GM23338 (cell line): ENCODE measurements around the gene MED27. TPM values are rescaled to one million over a fixed set of nuclear protein-coding genes. Genes with fewer than 3 reads are reported as not detected.

Experiments
- ATAC-seq: fragments of 200-7000 bp; cut with Tn5 transposase; 3 replicates; pipeline ENCODE4 v1.9.1; 2020
- DNase-seq: peaks from one replicate; pipeline ENCODE4 v3.0.0-alpha.2; 2015; ENCODE audit warnings: low spot score
- H2AFZ ChIP-seq: fragments of 200-600 bp; sonication (generic); 2 replicates; pipeline ENCODE4 v1.8.0; 2016; ENCODE audit warnings: antibody characterized with exemption, mild to moderate bottlenecking, moderate library complexity
- H3F3A ChIP-seq: fragments of 200-600 bp; sonication (generic); replicated peaks from 2 replicates; pipeline ENCODE4 v1.8.0; 2017; ENCODE audit warnings: antibody characterized with exemption, mixed run types, low read depth
- H3K27ac ChIP-seq: fragments of 200-600 bp; sonication (generic); 2 replicates; pipeline ENCODE4 v1.6.1; 2016; ENCODE audit warnings: low read depth
- H3K27me3 ChIP-seq: fragments of 200-600 bp; sonication (generic); 2 replicates; pipeline ENCODE4 v1.8.0; 2016; ENCODE audit warnings: mild to moderate bottlenecking, mixed run types, moderate library complexity; ENCODE audit not compliant: insufficient read depth
- H3K36me3 ChIP-seq: fragments of 200-600 bp; sonication (generic); 2 replicates; pipeline ENCODE4 v1.8.0; 2016; ENCODE audit warnings: mild to moderate bottlenecking; ENCODE audit not compliant: insufficient read depth
- H3K4me1 ChIP-seq: fragments of 200-600 bp; sonication (generic); 2 replicates; pipeline ENCODE4 v1.8.0; 2016; ENCODE audit warnings: mild to moderate bottlenecking, moderate library complexity; ENCODE audit not compliant: insufficient read depth
- H3K4me2 ChIP-seq: fragments of 200-600 bp; sonication (generic); 2 replicates; pipeline ENCODE4 v1.7.1; 2017; ENCODE audit warnings: mixed run types
- H3K4me3 ChIP-seq: fragments of 200-600 bp; sonication (generic); 2 replicates; pipeline ENCODE4 v1.6.1; 2016; ENCODE audit warnings: mixed run types
- H3K79me2 ChIP-seq: fragments of 200-600 bp; sonication (generic); replicated peaks from 2 replicates; pipeline ENCODE4 v1.8.0; 2017; ENCODE audit warnings: mild to moderate bottlenecking; ENCODE audit not compliant: insufficient read depth
- H3K9me2 ChIP-seq: fragments of 200-600 bp; sonication (generic); 2 replicates; pipeline ENCODE4 v1.8.0; 2017; ENCODE audit not compliant: insufficient read depth
- H4K20me1 ChIP-seq: fragments of 200-600 bp; sonication (generic); replicated peaks from 2 replicates; pipeline ENCODE4 v1.8.0; 2017; ENCODE audit warnings: mild to moderate bottlenecking; ENCODE audit not compliant: insufficient read depth
- H3K27ac Mint-ChIP-seq: 2 replicates; pipeline ENCODE4 v1.8.0; 2020; ENCODE audit warnings: inconsistent platforms, mild to moderate bottlenecking, moderate library complexity, mixed read lengths
- H3K27me3 Mint-ChIP-seq: 3 replicates; pipeline ENCODE4 v1.8.0; 2022; ENCODE audit warnings: low read depth, mild to moderate bottlenecking, moderate library complexity, mixed read lengths, inconsistent platforms; ENCODE audit not compliant: insufficient read depth, poor library complexity
- H3K36me3 Mint-ChIP-seq: 3 replicates; pipeline ENCODE4 v1.8.0; 2021; ENCODE audit warnings: low read depth, mild to moderate bottlenecking, inconsistent platforms, moderate library complexity, mixed read lengths
- H3K4me1 Mint-ChIP-seq: 3 replicates; pipeline ENCODE4 v1.8.0; 2020; ENCODE audit warnings: mild to moderate bottlenecking, inconsistent platforms, mixed read lengths
- H3K4me3 Mint-ChIP-seq: 3 replicates; pipeline ENCODE4 v1.8.0; 2021; ENCODE audit warnings: moderate library complexity, mild to moderate bottlenecking, inconsistent platforms, mixed read lengths
- H3K9me3 Mint-ChIP-seq: 3 replicates; pipeline ENCODE4 v1.8.0; 2020; ENCODE audit warnings: moderate library complexity, mild to moderate bottlenecking, inconsistent platforms, mixed read lengths
- CREB1 ChIP-seq: fragments of 250-450 bp; sonication (Bioruptor Pico); IDR thresholded peaks from 2 replicates; pipeline ENCODE4 v1.5.0; 2020; ENCODE audit warnings: low read depth, mild to moderate bottlenecking, moderate library complexity
- CTCF ChIP-seq, 2 experiments: fragments of 200-600 bp in 1 of 2; sonication (generic) in 1 of 2; conservative IDR thresholded peaks; 2 replicates each; pipeline versions ENCODE4 v1.5.1 to v1.6.1; 2016 to 2017; ENCODE audit warnings: antibody characterized with exemption in 2 of 2, low read depth in 2 of 2, mild to moderate bottlenecking in 2 of 2, moderate library complexity in 1 of 2
- ETS1 ChIP-seq: IDR thresholded peaks from 2 replicates; pipeline ENCODE4 v1.6.1; 2016; ENCODE audit warnings: antibody characterized with exemption
- EZH2 ChIP-seq: fragments of 200-600 bp; sonication (generic); IDR thresholded peaks from one replicate; pipeline ENCODE4 v1.8.0; 2017; ENCODE audit warnings: antibody characterized with exemption, mild to moderate bottlenecking, low read depth; ENCODE audit not compliant: unreplicated experiment
- EZH2phosphoT487 ChIP-seq: fragments of 200-600 bp; sonication (generic); IDR thresholded peaks from one replicate; pipeline ENCODE4 v1.8.1; 2018; ENCODE audit warnings: antibody characterized with exemption; ENCODE audit not compliant: unreplicated experiment
- JUNB ChIP-seq: IDR thresholded peaks from one replicate; pipeline ENCODE4 v1.6.1; 2016; ENCODE audit warnings: antibody characterized with exemption; ENCODE audit not compliant: unreplicated experiment
- NANOG ChIP-seq: IDR thresholded peaks from 2 replicates; pipeline ENCODE4 v1.6.1; 2016; ENCODE audit warnings: antibody characterized with exemption, borderline replicate concordance
- POLR2AphosphoS5 ChIP-seq: IDR thresholded peaks from 2 replicates; pipeline ENCODE4 v1.6.1; 2016; ENCODE audit warnings: antibody characterized with exemption, low read depth
- ZNF114 ChIP-seq: fragments of 250-450 bp; sonication (Bioruptor Pico); IDR thresholded peaks from 2 replicates; pipeline ENCODE4 v1.5.0; 2020; ENCODE audit warnings: mild to moderate bottlenecking, moderate library complexity
- ZNF462 ChIP-seq: fragments of 250-450 bp; sonication (Bioruptor Pico); IDR thresholded peaks from 2 replicates; pipeline ENCODE4 v1.5.0; 2020; ENCODE audit warnings: mild to moderate bottlenecking, moderate library complexity
- polyA plus RNA-seq: library from polyadenylated mRNA; unstranded; fragments of >200 nt; fragmentation: Nextera tagmentation; extraction: Ambion mirVana; gene quantifications from 2 replicates; pipeline ENCODE4 v1.2.1, GENCODE V29; 2016
- total RNA-seq: library from RNA; depleted of rRNA; stranded (reverse); fragments of >200 nt; shearing (Covaris generic); gene quantifications from 2 replicates; pipeline ENCODE4 v1.2.3, GENCODE V29; 2014

Gene MED27
- total and polyA plus RNA-seq, 2 experiments from 2014 or later, result 30.6 to 35.0 TPM

GRCh38 chr9:131982671-131983239, 96.9 kb downstream of the MED27 start:
- H3K79me2 ChIP-seq, result no peaks in the 10 kb centered on the region
- TF ChIP-seq ZNF114 (CRISPR knock-in tag) (no peak), CREB1 (CRISPR knock-in tag) (no peak), POLR2AphosphoS5 (no peak), NANOG (no peak), EZH2phosphoT487 (no peak), ETS1 (no peak), ZNF462 (CRISPR knock-in tag) (no peak), CTCF (conservative IDR thresholded peaks at IDR 0.05; ENCODE audit: low read depth in 2 of 2) (no peak), JUNB (no peak), EZH2 (no peak)
- Mint-ChIP-seq H3K27me3 (no peaks in the 10 kb centered on the region), H3K36me3 (no peaks in the 10 kb centered on the region), H3K4me1 (peaks cover 25% of the 10 kb centered on the region), H3K27ac (no peak overlapping the region), H3K4me3 (no peak overlapping the region), H3K9me3 (no peaks in the 10 kb centered on the region)
- H3K27ac ChIP-seq, result no peak overlapping the region
- H3K27me3 ChIP-seq, result no peaks in the 10 kb centered on the region
- DNase-seq, result no peak
- peaks cover 19% of the 10 kb centered on the region for H3K4me1 ChIP-seq
- ATAC-seq, result no peak
- no peaks in the 10 kb centered on the region for H3F3A ChIP-seq
- H3K36me3 ChIP-seq, result no peaks in the 10 kb centered on the region
- no peak overlapping the region for H3K4me2 ChIP-seq
- no peak overlapping the region for H3K4me3 ChIP-seq
- no peak overlapping the region for H2AFZ ChIP-seq
- H3K9me2 ChIP-seq, result no peaks in the 10 kb centered on the region
- peaks cover 5% of the 10 kb centered on the region; the same call in 1 of the 2 replicates for H4K20me1 ChIP-seq
